ENCODE data around the gene BNC1. TPM values are rescaled to one million over a fixed set of nuclear protein-coding genes. Genes with fewer than 3 reads are reported as not detected.

BNC1 gene
- total and polyA plus RNA-seq, 2 donors (not counting 1 experiment from before 2014, with no cell fraction given), result not detected

DNA sequence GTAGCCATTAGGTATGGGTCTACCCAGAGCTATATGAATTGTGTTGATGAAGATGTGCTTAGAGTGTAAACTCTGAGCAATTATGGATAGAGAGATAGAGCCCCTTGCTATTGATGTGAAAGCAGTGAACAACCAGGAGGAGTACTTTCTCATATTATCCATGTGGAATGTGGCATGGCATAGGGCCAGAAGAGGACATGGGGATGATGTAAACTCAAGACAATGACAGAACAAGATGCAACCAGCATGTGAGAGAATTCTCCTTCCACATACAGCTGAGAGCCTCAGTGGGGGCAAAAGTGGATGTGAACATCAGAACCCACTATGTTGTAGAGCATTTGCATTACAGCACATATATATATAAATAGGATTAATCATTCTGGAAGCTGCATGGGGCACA is 36.4 kb upstream of the BNC1 start:
- no peaks in the 10 kb centered on the region for H3K79me2 ChIP-seq (ENCODE audit: control insufficient read depth, insufficient read depth, low read length)
- H3K4me2 ChIP-seq (replicated peaks; ENCODE audit: low read depth, low read length, poor library complexity, severe bottlenecking), result no peak overlapping the region
- Mint-ChIP-seq H3K27me3 (peaks cover 11% of the 10 kb centered on the region), H3K4me3 (no peak overlapping the region), H3K9me3 (ENCODE audit: insufficient read depth) (no peaks in the 10 kb centered on the region), H3K27ac (no peak overlapping the region), H3K4me1 (no peaks in the 10 kb centered on the region)
- H3K4me3 ChIP-seq (ENCODE audit: control extremely low read depth in 1 of 5, extremely low read depth in 1 of 5, insufficient read depth in 1 of 5, low read depth in 2 of 5, low read length in 4 of 5), result no peak overlapping the region
- intact Hi-C loops (cut with micrococcal nuclease), result no loop called here
- peaks cover 0 to 9% (median 0%) of the 10 kb centered on the region in 4 experiments for H3K27me3 ChIP-seq (replicated peaks in 1 of 4; ENCODE audit: control extremely low read depth in 1 of 4, control insufficient read depth in 3 of 4, insufficient read depth in 4 of 4, low read length in 3 of 4)
- no peaks in the 10 kb centered on the region for H3K4me1 ChIP-seq (ENCODE audit: control insufficient read depth in 2 of 2, insufficient read depth in 2 of 2, low read length in 2 of 2)
- H3K9me3 ChIP-seq (ENCODE audit: control extremely low read depth in 1 of 3, control insufficient read depth in 2 of 3, insufficient read depth in 1 of 3, low read length in 2 of 3), result no peaks in the 10 kb centered on the region
- POLR2A ChIA-PET, result no interaction called here
- H3K9ac ChIP-seq (ENCODE audit: low read length), result no peak overlapping the region
- DNase-seq, result no peak
- H4K20me1 ChIP-seq (ENCODE audit: control insufficient read depth, insufficient read depth, low read length, poor library complexity, severe bottlenecking), result no peaks in the 10 kb centered on the region
- no peak for TF ChIP-seq EZH2 (IDR thresholded peaks at IDR 0.05; ENCODE audit: borderline replicate concordance, insufficient read depth, low read depth, low read length, poor library complexity, severe bottlenecking)
- no peak for TF ChIP-seq CTCF (IDR thresholded peaks at IDR 0.05)
- CTCF ChIA-PET, result no interaction called here
- no peak overlapping the region for H3K27ac ChIP-seq (ENCODE audit: low read length in 2 of 2)
- H2AFZ ChIP-seq (ENCODE audit: insufficient read depth, low read depth, low read length, poor library complexity, severe bottlenecking), result no peak overlapping the region
- H3K36me3 ChIP-seq (replicated peaks in 1 of 2; ENCODE audit: control extremely low read depth in 1 of 2, control insufficient read depth in 1 of 2, extremely low read depth in 1 of 2, insufficient read depth in 2 of 2, low read length in 1 of 2), result no peaks in the 10 kb centered on the region
- no peak for ATAC-seq (ENCODE audit: low read depth)

DNA sequence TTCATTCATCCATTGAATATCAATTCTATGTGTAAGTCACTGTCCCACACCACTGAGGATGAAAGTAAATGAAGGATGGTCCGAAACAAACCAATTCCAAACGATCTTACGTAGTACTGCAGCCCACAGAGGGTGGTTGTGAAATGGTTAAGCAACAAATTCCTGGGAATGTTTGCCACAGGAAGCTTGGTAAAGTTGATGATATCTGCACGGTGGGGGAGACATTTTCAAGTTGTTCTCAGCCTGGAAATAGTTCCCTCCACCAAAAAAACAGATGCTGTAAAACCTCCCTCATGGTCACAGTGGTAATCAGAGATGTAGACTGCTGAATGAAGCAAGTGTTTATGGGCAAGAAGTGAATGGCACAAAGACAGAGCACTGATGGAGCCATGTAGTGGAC is 35.9 kb upstream of the BNC1 start:
- DNase-seq, result no peak
- H3K36me3 ChIP-seq (replicated peaks in 1 of 2; ENCODE audit: control extremely low read depth in 1 of 2, control insufficient read depth in 1 of 2, extremely low read depth in 1 of 2, insufficient read depth in 2 of 2, low read length in 1 of 2), result no peaks in the 10 kb centered on the region
- ChIA-PET CTCF (no interaction called here), POLR2A (no interaction called here)
- no peak for ATAC-seq (ENCODE audit: low read depth)
- H3K27ac ChIP-seq (ENCODE audit: low read length in 2 of 2), result no peak overlapping the region
- intact Hi-C loops (cut with micrococcal nuclease), result no loop called here
- H3K4me1 ChIP-seq (ENCODE audit: control insufficient read depth in 2 of 2, insufficient read depth in 2 of 2, low read length in 2 of 2), result no peaks in the 10 kb centered on the region
- WGBS (ENCODE audit: insufficient coverage), result 83% methylated on average over 3 of the region's 4 CpGs
- Mint-ChIP-seq H3K27me3 (peaks cover 11% of the 10 kb centered on the region), H3K4me1 (no peaks in the 10 kb centered on the region), H3K27ac (no peak overlapping the region), H3K9me3 (ENCODE audit: insufficient read depth) (no peaks in the 10 kb centered on the region), H3K4me3 (no peak overlapping the region)
- H3K79me2 ChIP-seq (ENCODE audit: control insufficient read depth, insufficient read depth, low read length), result no peaks in the 10 kb centered on the region
- H3K9me3 ChIP-seq (ENCODE audit: control extremely low read depth in 1 of 3, control insufficient read depth in 2 of 3, insufficient read depth in 1 of 3, low read length in 2 of 3), result no peaks in the 10 kb centered on the region
- no peak overlapping the region for H3K9ac ChIP-seq (ENCODE audit: low read length)
- H3K4me3 ChIP-seq (ENCODE audit: control extremely low read depth in 1 of 5, extremely low read depth in 1 of 5, insufficient read depth in 1 of 5, low read depth in 2 of 5, low read length in 4 of 5), result no peak overlapping the region
- no peak for TF ChIP-seq EZH2 (IDR thresholded peaks at IDR 0.05; ENCODE audit: borderline replicate concordance, insufficient read depth, low read depth, low read length, poor library complexity, severe bottlenecking)
- TF ChIP-seq CTCF (IDR thresholded peaks at IDR 0.05), result no peak
- peaks cover 0 to 9% (median 0%) of the 10 kb centered on the region in 4 experiments for H3K27me3 ChIP-seq (replicated peaks in 1 of 4; ENCODE audit: control extremely low read depth in 1 of 4, control insufficient read depth in 3 of 4, insufficient read depth in 4 of 4, low read length in 3 of 4)
- H4K20me1 ChIP-seq (ENCODE audit: control insufficient read depth, insufficient read depth, low read length, poor library complexity, severe bottlenecking), result no peaks in the 10 kb centered on the region
- no peak overlapping the region for H3K4me2 ChIP-seq (replicated peaks; ENCODE audit: low read depth, low read length, poor library complexity, severe bottlenecking)
- H2AFZ ChIP-seq (ENCODE audit: insufficient read depth, low read depth, low read length, poor library complexity, severe bottlenecking), result no peak overlapping the region
